ENCODE data around the gene CDC45.

DNA sequence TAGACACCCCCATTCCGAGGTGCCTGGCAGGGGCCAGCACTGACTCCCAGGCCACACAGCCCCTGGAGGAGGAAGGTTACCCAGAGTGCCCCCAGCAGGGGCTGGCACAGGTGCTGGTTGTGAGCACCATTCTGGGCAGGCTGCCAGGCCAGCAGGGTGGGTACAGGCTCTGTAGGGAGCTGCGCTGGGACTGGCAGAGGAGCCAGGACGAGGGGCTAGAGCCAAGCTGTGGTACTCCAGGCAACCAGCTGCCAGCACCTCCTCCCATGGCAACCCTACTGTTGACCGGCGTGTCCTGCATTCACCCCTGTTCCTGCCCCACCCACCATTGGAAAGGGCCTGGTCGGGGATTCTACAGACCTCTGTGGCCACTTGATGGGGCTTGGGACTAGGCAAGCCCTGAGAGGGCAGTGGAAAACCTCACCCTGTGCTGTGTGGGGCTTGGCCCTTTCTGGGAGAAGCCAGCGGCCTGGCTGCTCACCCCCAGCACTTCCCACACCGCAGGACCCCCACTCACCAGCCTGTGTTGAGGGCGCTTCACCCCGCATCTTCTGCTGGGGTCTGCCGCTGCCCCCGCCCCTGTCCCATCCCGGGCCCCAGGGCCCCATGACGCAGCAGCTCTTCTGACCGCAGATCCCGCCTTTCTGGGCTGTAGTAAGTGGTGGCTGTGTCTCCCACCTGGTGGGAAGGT lies 42.6 kb downstream of the CDC45 start:
- TF ChIP-seq GATA3 (IDR thresholded peaks at IDR 0.05; ENCODE audit: low read depth, low read length) (no peak), GATA2 (IDR thresholded peaks at IDR 0.05; ENCODE audit: low read depth, low read length) (no peak)

Measured in SH-SY5Y (cell line).